Keratinocyte (primary cell): ENCODE data around the gene GPT2. TPM values are rescaled to one million over a fixed set of nuclear protein-coding genes. Genes with fewer than 3 reads are reported as not detected.
A peak's percentile ranks its signal among the peaks of the same experiment; 100 is the strongest.

ENCODE experiments used
- DNase-seq: peaks from one replicate; pipeline ENCODE4 v3.0.0-alpha.2; 2011; ENCODE audit warnings: low read depth, missing footprints, low spot score
- FAIRE-seq: peaks from 2 replicates; lab custom pipeline; 2011; peaks lifted over from hg19 to GRCh38; lab: Jason Lieb, UNC
- H2AFZ ChIP-seq: 2 replicates; pipeline ENCODE4 v1.6.0; 2012; ENCODE audit warnings: low read length, control low read depth, inconsistent platforms; ENCODE audit not compliant: control insufficient read depth
- H3K27ac ChIP-seq: 2 replicates; pipeline ENCODE4 v1.5.1; 2011; ENCODE audit warnings: low read length; ENCODE audit not compliant: control insufficient read depth, insufficient read depth
- H3K27me3 ChIP-seq: 3 replicates; pipeline ENCODE4 v1.6.0; 2011; ENCODE audit warnings: low read length; ENCODE audit not compliant: control insufficient read depth, insufficient read depth; ENCODE audit errors: extremely low read depth
- H3K36me3 ChIP-seq, 2 experiments: 2 replicates in 1 of 2; 3 replicates in 1 of 2; pipeline ENCODE4 v1.5.1; 2011; ENCODE audit warnings: low read length in 2 of 2, mild to moderate bottlenecking in 1 of 2; ENCODE audit not compliant: control insufficient read depth in 2 of 2, insufficient read depth in 2 of 2; ENCODE audit errors: extremely low read depth in 1 of 2
- H3K4me1 ChIP-seq: 3 replicates; pipeline ENCODE4 v1.5.1; 2011; ENCODE audit warnings: low read length; ENCODE audit not compliant: control insufficient read depth, insufficient read depth; ENCODE audit errors: extremely low read depth
- H3K4me2 ChIP-seq: 3 replicates; pipeline ENCODE4 v1.6.0; 2011; ENCODE audit warnings: low read depth, low read length; ENCODE audit not compliant: control insufficient read depth, insufficient read depth; ENCODE audit errors: extremely low read depth
- H3K4me3 ChIP-seq, 3 experiments: fragments of 200-600 bp in 1 of 3; sonication (generic) in 1 of 3; 2 replicates in 2 of 3; 3 replicates in 1 of 3; pipeline ENCODE4 v1.5.1; 2011 to 2016; ENCODE audit warnings: low read length in 3 of 3, mild to moderate bottlenecking in 3 of 3, control low read depth in 2 of 3, inconsistent platforms in 1 of 3, low read depth in 1 of 3, mixed read lengths in 1 of 3, mixed run types in 1 of 3, moderate library complexity in 1 of 3; ENCODE audit not compliant: control insufficient read depth in 2 of 3, insufficient read depth in 2 of 3; ENCODE audit errors: extremely low read depth in 1 of 3
- H3K79me2 ChIP-seq: 2 replicates; pipeline ENCODE4 v1.6.0; 2012; ENCODE audit warnings: low read length; ENCODE audit not compliant: control insufficient read depth, insufficient read depth
- H3K9ac ChIP-seq: 3 replicates; pipeline ENCODE4 v1.6.0; 2011; ENCODE audit warnings: low read length; ENCODE audit not compliant: control insufficient read depth, insufficient read depth; ENCODE audit errors: extremely low read depth
- H3K9me1 ChIP-seq: 3 replicates; pipeline ENCODE4 v1.6.0; 2011; ENCODE audit warnings: low read length; ENCODE audit not compliant: control insufficient read depth, insufficient read depth; ENCODE audit errors: extremely low read depth
- H3K9me3 ChIP-seq: 2 replicates; pipeline ENCODE4 v1.5.1; 2012; ENCODE audit warnings: low read depth, low read length; ENCODE audit not compliant: control insufficient read depth
- H4K20me1 ChIP-seq: 3 replicates; pipeline ENCODE4 v1.6.0; 2011; ENCODE audit warnings: low read length; ENCODE audit not compliant: control insufficient read depth, insufficient read depth; ENCODE audit errors: extremely low read depth
- EZH2 ChIP-seq: IDR thresholded peaks from one replicate; pipeline ENCODE4 v1.6.1; 2012; ENCODE audit warnings: inconsistent platforms, mild to moderate bottlenecking, low read length, moderate library complexity
- dilution Hi-C: fragments of 300-500 bp; cut with MboI; formaldehyde crosslinking; loops from one replicate; pipeline ENCODE4 v1.7.0; 2020; ENCODE audit warnings: low sequenced_read_pairs; ENCODE audit not compliant: extremely low pct_ligation_motif_present
- polyA plus RNA-seq, 5 experiments: library from polyadenylated mRNA; depleted of rRNA in 3 of 5; stranded (reverse) in 3 of 5; stranded (forward) in 1 of 5; unstranded in 1 of 5; fragments of >200 nt; gene quantifications; 1 replicate in 1 of 5; 2 replicates in 3 of 5; 3 replicates in 1 of 5; pipeline versions ENCODE4 v1.2.1 to v1.2.3, GENCODE V29; 2011 to 2012; ENCODE audit warnings: missing spikeins in 2 of 5, low read depth in 1 of 5, low replicate concordance in 1 of 5
- TF ChIP-seq, protein P1 (sequence below), 3 experiments: IDR thresholded peaks in 1 of 3; conservative IDR thresholded peaks in 1 of 3; optimal IDR thresholded peaks in 1 of 3; 2 replicates in 2 of 3; 3 replicates in 1 of 3; pipeline versions ENCODE3 to v1.5.1; 2011; ENCODE audit warnings: low read length in 3 of 3, mild to moderate bottlenecking in 3 of 3, moderate library complexity in 2 of 3, control low read depth in 1 of 3, inconsistent platforms in 1 of 3; ENCODE audit not compliant: insufficient read depth in 2 of 3; ENCODE audit errors: extremely low read depth in 1 of 3

GPT2 gene
- polyA plus RNA-seq, 1 donor (not counting 4 experiments of a cell fraction or from before 2014, with no cell fraction given), result 16.1 TPM

DNA sequence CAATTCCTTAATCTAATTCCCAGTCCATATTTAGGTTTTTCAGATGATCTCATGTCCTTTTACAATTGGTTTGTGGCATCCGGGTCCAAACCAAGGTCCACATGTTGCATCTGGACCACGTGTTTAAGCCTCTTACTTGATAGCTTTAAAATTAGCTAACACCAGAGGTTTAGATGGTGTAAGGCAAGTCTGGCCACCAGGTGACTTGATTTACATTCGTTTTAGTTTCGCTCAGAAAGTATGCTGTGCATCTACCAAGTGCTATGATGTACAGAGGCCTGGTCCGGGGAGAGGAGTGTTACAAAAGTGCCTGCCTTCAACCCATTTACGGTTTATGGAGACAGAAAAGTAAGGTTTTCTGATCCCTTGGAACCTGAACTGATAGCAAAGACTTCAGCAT lies 90.2 kb downstream of the GPT2 start:
- H3K4me2 ChIP-seq, result peak overlapping the region; percentile 82

DNA sequence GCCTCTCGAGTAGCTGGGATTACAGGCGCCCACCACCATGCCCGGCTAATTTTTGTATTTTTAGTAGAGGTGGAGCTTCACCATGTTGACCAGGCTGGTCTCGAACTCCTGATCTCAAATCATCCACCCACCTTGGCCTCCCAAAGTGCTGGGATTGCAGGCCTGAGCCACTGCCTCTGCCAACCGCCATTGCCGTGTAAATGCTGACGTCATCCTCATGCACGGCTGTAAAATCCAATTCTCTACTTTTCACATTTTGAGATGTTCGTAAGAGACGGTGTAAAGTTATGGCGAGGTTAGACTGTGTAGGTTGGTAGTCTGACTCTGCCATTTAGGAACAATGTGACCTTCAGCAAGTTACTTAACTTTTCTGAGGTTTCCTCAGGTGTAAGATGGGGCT lies 91.0 kb downstream of the GPT2 start:
- peaks cover 20% of the 10 kb centered on the region for H3K4me1 ChIP-seq
- TF ChIP-seq, protein P1, sequence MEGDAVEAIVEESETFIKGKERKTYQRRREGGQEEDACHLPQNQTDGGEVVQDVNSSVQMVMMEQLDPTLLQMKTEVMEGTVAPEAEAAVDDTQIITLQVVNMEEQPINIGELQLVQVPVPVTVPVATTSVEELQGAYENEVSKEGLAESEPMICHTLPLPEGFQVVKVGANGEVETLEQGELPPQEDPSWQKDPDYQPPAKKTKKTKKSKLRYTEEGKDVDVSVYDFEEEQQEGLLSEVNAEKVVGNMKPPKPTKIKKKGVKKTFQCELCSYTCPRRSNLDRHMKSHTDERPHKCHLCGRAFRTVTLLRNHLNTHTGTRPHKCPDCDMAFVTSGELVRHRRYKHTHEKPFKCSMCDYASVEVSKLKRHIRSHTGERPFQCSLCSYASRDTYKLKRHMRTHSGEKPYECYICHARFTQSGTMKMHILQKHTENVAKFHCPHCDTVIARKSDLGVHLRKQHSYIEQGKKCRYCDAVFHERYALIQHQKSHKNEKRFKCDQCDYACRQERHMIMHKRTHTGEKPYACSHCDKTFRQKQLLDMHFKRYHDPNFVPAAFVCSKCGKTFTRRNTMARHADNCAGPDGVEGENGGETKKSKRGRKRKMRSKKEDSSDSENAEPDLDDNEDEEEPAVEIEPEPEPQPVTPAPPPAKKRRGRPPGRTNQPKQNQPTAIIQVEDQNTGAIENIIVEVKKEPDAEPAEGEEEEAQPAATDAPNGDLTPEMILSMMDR (optimal IDR thresholded peaks at IDR 0.05 in 1 of 3, IDR thresholded peaks at IDR 0.05 in 1 of 3, conservative IDR thresholded peaks at IDR 0.05 in 1 of 3; ENCODE audit: extremely low read depth in 1 of 3, insufficient read depth in 2 of 3, low read length in 3 of 3), result no peak
- TF ChIP-seq EZH2, result no peak
- no peaks in the 10 kb centered on the region for H3K9me1 ChIP-seq
- no peaks in the 10 kb centered on the region for H3K9me3 ChIP-seq
- no peak overlapping the region for H2AFZ ChIP-seq
- no peak for DNase-seq
- no peak for FAIRE-seq
- H3K4me2 ChIP-seq, result no peak overlapping the region
- no peak overlapping the region for H3K27ac ChIP-seq
- H3K79me2 ChIP-seq, result peaks cover 33% of the 10 kb centered on the region
- dilution Hi-C loops, result no loop called here
- H3K4me3 ChIP-seq, result no peak overlapping the region
- peaks cover 3% of the 10 kb centered on the region in 2 experiments for H3K36me3 ChIP-seq
- no peak overlapping the region for H3K9ac ChIP-seq
- H4K20me1 ChIP-seq, result no peaks in the 10 kb centered on the region
- H3K27me3 ChIP-seq, result no peaks in the 10 kb centered on the region

More for the DNA sequence above, 90.2 kb downstream of the GPT2 start:
- FAIRE-seq (no peak), DNase-seq (no peak)
- no peak for TF ChIP-seq EZH2
- TF ChIP-seq, protein P1 (optimal IDR thresholded peaks at IDR 0.05 in 1 of 3, IDR thresholded peaks at IDR 0.05 in 1 of 3, conservative IDR thresholded peaks at IDR 0.05 in 1 of 3; ENCODE audit: extremely low read depth in 1 of 3, insufficient read depth in 2 of 3, low read length in 3 of 3), result no peak
- H3K9me3 ChIP-seq, result no peaks in the 10 kb centered on the region
- H3K4me3 ChIP-seq, result peak overlapping the region; percentile 93 to 99 (median 95)
- peaks cover 41% of the 10 kb centered on the region for H3K79me2 ChIP-seq
- peak overlapping the region; percentile 92 for H2AFZ ChIP-seq
- H3K36me3 ChIP-seq, result peaks cover 4% of the 10 kb centered on the region in 2 experiments
- dilution Hi-C loops, result no loop called here
- H3K4me1 ChIP-seq, result peaks cover 22% of the 10 kb centered on the region
- H3K9me1 ChIP-seq, result no peaks in the 10 kb centered on the region
- H3K27ac ChIP-seq, result peak overlapping the region; percentile 94
- H3K9ac ChIP-seq, result peak overlapping the region; percentile 83
- H4K20me1 ChIP-seq, result peaks cover 2% of the 10 kb centered on the region
- no peaks in the 10 kb centered on the region for H3K27me3 ChIP-seq
